T47D (cell line): ENCODE data around the gene PHACTR1.

Experiments used
- DNase-seq, 2 experiments: peaks; one replicate each; pipeline versions ENCODE4 v3.0.0 to v3.0.0-alpha.2; 2011 to 2012; ENCODE audit warnings: low read depth in 1 of 2, low spot score in 1 of 2
- JUND ChIP-seq: IDR thresholded peaks from 2 replicates; pipeline ENCODE4 v1.6.1; 2012; ENCODE audit warnings: low read depth
- in situ Hi-C: cut with HindIII; loops from 2 replicates; pipeline ENCODE4 v1.10.0; 2016; ENCODE audit warnings: low sequenced_read_pairs, low pct_unique_long_range_greater_than_20kb

PHACTR1 gene

GRCh38 chr6:12716298-12716916 lies at the start of gene PHACTR1:
Gene PHACTR1 (plus strand): TSS chr6:12716767.
- peak in 1 of 2 experiments; percentile 63 for DNase-seq
- in situ Hi-C loops = no loop called here
- no peak for TF ChIP-seq JUND

GRCh38 chr6:12666886-12667285 lies 49.7 kb upstream of the PHACTR1 start:
- in situ Hi-C loops = no loop called here
- TF ChIP-seq JUND = no peak
- no peak for DNase-seq

GRCh38 chr6:12675931-12676330 lies 40.6 kb upstream of the PHACTR1 start:
- TF ChIP-seq JUND = no peak
- in situ Hi-C loops = no loop called here
- no peak for DNase-seq

- TF ChIP-seq JUND = no peak
- no peak for DNase-seq
- in situ Hi-C loops = no loop called here
Measured at GRCh38 chr6:12679341-12679740, 37.2 kb upstream of the PHACTR1 start.

- no peak for TF ChIP-seq JUND
- in situ Hi-C loops = no loop called here
- DNase-seq = no peak
Measured at GRCh38 chr6:12693122-12693521, 23.4 kb upstream of the PHACTR1 start.

GRCh38 chr6:12698298-12698697 lies 18.3 kb upstream of the PHACTR1 start:
- in situ Hi-C loops = no loop called here
- TF ChIP-seq JUND = no peak
- no peak for DNase-seq

GRCh38 chr6:12704946-12705345 lies 11.6 kb upstream of the PHACTR1 start:
- DNase-seq = no peak
- in situ Hi-C loops = no loop called here
- no peak for TF ChIP-seq JUND

- DNase-seq = no peak
- TF ChIP-seq JUND = no peak
- in situ Hi-C loops = no loop called here
Measured at GRCh38 chr6:12709116-12709515, 7.5 kb upstream of the PHACTR1 start.

- in situ Hi-C loops = no loop called here
- DNase-seq = peak in 1 of 2 experiments; percentile 57
- TF ChIP-seq JUND = no peak
Measured at GRCh38 chr6:12709556-12710232, 6.9 kb upstream of the PHACTR1 start.

- in situ Hi-C loops = no loop called here
- no peak for TF ChIP-seq JUND
- DNase-seq = no peak
Measured at GRCh38 chr6:12710921-12711320, 5.6 kb upstream of the PHACTR1 start.

GRCh38 chr6:12714022-12714421 lies 2.5 kb upstream of the PHACTR1 start:
- peak; percentile 67; the same call in 1 of the 2 replicates for TF ChIP-seq JUND
- DNase-seq = peak in 1 of 2 experiments; percentile 77
- in situ Hi-C loops = no loop called here

GRCh38 chr6:12715437-12715836 lies 1.1 kb upstream of the PHACTR1 start:
- in situ Hi-C loops = no loop called here
- TF ChIP-seq JUND = no peak
- DNase-seq = no peak

GRCh38 chr6:12717356-12717755 lies 789 bp downstream of the PHACTR1 start:
- DNase-seq = peak in 1 of 2 experiments; percentile 83
- no peak; the same call in 1 of the 2 replicates for TF ChIP-seq JUND
- in situ Hi-C loops = no loop called here
